C4-2B (cell line): ENCODE measurements around the gene FAM180B.

Source experiments
- ZFX ChIP-seq: fragments of 450-650 bp; IDR thresholded peaks from 2 replicates; pipeline ENCODE4 v1.6.1; 2017
- TF ChIP-seq, protein P1 (sequence below): fragments of 450-650 bp; conservative IDR thresholded peaks from 2 replicates; pipeline ENCODE4 v1.5.1; 2017; ENCODE audit warnings: mild to moderate bottlenecking

DNA sequence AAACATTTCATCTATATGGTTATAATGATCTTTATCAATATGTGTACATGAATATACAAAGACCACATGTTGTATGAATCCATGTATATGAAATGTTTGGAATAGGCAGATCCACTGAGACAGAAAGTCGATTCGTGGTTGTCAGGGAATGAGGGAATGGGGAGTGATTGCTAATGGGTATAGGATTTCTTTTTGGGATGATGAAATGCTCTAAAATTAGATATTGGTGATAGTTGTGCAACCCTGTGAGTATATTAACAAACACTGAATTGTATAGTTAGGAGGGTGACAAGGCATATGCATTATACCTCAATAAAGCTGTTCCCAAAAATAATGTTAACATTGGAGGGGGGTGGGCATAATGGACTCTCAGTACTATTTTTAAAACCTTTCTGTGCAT lies 26.1 kb upstream of the FAM180B start:
- no peak for TF ChIP-seq ZFX
- TF ChIP-seq, protein P1, sequence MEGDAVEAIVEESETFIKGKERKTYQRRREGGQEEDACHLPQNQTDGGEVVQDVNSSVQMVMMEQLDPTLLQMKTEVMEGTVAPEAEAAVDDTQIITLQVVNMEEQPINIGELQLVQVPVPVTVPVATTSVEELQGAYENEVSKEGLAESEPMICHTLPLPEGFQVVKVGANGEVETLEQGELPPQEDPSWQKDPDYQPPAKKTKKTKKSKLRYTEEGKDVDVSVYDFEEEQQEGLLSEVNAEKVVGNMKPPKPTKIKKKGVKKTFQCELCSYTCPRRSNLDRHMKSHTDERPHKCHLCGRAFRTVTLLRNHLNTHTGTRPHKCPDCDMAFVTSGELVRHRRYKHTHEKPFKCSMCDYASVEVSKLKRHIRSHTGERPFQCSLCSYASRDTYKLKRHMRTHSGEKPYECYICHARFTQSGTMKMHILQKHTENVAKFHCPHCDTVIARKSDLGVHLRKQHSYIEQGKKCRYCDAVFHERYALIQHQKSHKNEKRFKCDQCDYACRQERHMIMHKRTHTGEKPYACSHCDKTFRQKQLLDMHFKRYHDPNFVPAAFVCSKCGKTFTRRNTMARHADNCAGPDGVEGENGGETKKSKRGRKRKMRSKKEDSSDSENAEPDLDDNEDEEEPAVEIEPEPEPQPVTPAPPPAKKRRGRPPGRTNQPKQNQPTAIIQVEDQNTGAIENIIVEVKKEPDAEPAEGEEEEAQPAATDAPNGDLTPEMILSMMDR = no peak
